ENCODE results near the gene DNMT3A. TPM values are rescaled to one million over a fixed set of nuclear protein-coding genes. Genes with fewer than 3 reads are reported as not detected.

DNMT3A gene
- total RNA-seq (24.5 and 27.4 TPM in 2 replicates), polyA plus RNA-seq (8.9 and 10.2 TPM in 2 replicates), polyA minus RNA-seq (21.9 and 25.5 TPM in 2 replicates)
- 13.4 TPM for total RNA-seq (2013)

DNA sequence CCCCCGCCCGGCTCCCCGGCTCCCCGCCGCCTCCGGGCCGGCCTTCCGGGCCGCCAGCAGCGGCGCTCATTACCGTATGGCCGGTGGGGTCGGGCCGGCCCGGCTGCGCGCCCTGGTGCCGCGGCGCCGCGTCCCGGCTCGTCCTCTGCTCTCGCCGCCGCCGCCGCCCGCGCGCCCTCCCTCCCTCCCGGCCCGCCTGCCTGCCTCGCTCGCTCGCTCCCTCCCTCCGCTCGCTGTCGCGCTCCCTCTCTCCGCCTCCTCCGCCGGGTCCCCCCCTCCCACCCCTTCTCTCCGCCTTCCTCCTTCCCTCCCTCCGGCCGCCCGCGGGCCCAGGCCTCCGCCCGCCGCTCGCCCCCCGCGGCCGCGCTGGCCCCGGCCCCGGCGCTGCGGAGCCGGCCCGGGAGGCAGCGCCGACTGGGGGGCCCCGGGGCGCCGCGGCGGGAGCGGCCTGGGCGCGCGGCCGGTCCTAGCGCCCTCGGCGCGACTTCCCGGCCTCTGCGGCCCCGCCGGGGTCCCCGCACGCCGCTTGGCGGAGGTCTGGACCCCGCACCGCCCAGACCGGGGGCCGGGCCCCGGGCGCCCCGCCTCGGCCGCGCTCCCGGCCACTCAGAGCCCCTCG lies at the start of gene DNMT3A:
DNMT3A (minus strand) TSS at position 173 of the 619 bp plus-strand sequence. CDS start 27,941 bp downstream, outside the sequence.
- CTCF ChIA-PET, result interaction anchor here (1.2 to 2.0 kb wide), 8 partner anchors 10 to 181 kb away, joined by 3 to 19 read pairs (median 4); no protein-coding TSS in a partner anchor
- peaks cover 25% of the 10 kb centered on the region for H3K4me1 Mint-ChIP-seq
- H3K9ac ChIP-seq (ENCODE audit: low read length), result peak within 1 kb of the TSS; percentile 64

More for the DNA sequence above, at the start of gene DNMT3A:
- ATAC-seq (ENCODE audit: low read depth), result peak; percentile 39
- Histone ChIP-seq H3K79me2 (ENCODE audit: control insufficient read depth, insufficient read depth, low read length) (peaks cover 20% of the 10 kb centered on the region), H3K36me3 (replicated peaks in 1 of 2; ENCODE audit: control extremely low read depth in 1 of 2, control insufficient read depth in 1 of 2, extremely low read depth in 1 of 2, insufficient read depth in 2 of 2, low read length in 1 of 2) (peaks cover 0 to 2% of the 10 kb centered on the region in 2 experiments), H3K9me3 (ENCODE audit: control extremely low read depth in 1 of 3, control insufficient read depth in 2 of 3, insufficient read depth in 1 of 3, low read length in 2 of 3) (no peaks in the 10 kb centered on the region), H3K4me1 (ENCODE audit: control insufficient read depth in 2 of 2, insufficient read depth in 2 of 2, low read length in 2 of 2) (peaks cover 8 to 10% of the 10 kb centered on the region in 2 donors), H3K27me3 (replicated peaks in 1 of 4; ENCODE audit: control extremely low read depth in 1 of 4, control insufficient read depth in 3 of 4, insufficient read depth in 4 of 4, low read length in 3 of 4) (peaks cover 0 to 4% (median 1%) of the 10 kb centered on the region in 4 experiments), H3K4me2 (replicated peaks; ENCODE audit: low read depth, low read length, poor library complexity, severe bottlenecking) (peak within 1 kb of the TSS; percentile 91), H4K20me1 (ENCODE audit: control insufficient read depth, insufficient read depth, low read length, poor library complexity, severe bottlenecking) (peaks cover 39% of the 10 kb centered on the region), H2AFZ (ENCODE audit: insufficient read depth, low read depth, low read length, poor library complexity, severe bottlenecking) (peak within 1 kb of the TSS; percentile 69), H3K4me3 (ENCODE audit: control extremely low read depth in 1 of 5, extremely low read depth in 1 of 5, insufficient read depth in 1 of 5, low read depth in 2 of 5, low read length in 4 of 5) (peak within 1 kb of the TSS in 4 of 5 experiments; percentile 37 to 70 (median 55)), H3K27ac (ENCODE audit: low read length in 2 of 2) (no peak within 1 kb of the TSS)
- under 1% methylated on average over 89 of the region's 100 CpGs for WGBS (ENCODE audit: insufficient coverage)
- no peaks in the 10 kb centered on the region for H3K27me3 Mint-ChIP-seq
- TF ChIP-seq EZH2 (IDR thresholded peaks at IDR 0.05; ENCODE audit: borderline replicate concordance, insufficient read depth, low read depth, low read length, poor library complexity, severe bottlenecking), result no peak
- TF ChIP-seq, protein P1, sequence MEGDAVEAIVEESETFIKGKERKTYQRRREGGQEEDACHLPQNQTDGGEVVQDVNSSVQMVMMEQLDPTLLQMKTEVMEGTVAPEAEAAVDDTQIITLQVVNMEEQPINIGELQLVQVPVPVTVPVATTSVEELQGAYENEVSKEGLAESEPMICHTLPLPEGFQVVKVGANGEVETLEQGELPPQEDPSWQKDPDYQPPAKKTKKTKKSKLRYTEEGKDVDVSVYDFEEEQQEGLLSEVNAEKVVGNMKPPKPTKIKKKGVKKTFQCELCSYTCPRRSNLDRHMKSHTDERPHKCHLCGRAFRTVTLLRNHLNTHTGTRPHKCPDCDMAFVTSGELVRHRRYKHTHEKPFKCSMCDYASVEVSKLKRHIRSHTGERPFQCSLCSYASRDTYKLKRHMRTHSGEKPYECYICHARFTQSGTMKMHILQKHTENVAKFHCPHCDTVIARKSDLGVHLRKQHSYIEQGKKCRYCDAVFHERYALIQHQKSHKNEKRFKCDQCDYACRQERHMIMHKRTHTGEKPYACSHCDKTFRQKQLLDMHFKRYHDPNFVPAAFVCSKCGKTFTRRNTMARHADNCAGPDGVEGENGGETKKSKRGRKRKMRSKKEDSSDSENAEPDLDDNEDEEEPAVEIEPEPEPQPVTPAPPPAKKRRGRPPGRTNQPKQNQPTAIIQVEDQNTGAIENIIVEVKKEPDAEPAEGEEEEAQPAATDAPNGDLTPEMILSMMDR (IDR thresholded peaks at IDR 0.05), result no peak
- no peaks in the 10 kb centered on the region for H3K9me3 Mint-ChIP-seq (ENCODE audit: insufficient read depth)
- H3K27ac Mint-ChIP-seq, result peak within 1 kb of the TSS; percentile 87
- intact Hi-C loops (cut with micrococcal nuclease), result loop anchor here (1.0 to 5.0 kb wide), 5 partner anchors 20 to 225 kb away; no protein-coding TSS in a partner anchor
- peak within 1 kb of the TSS; percentile 85 for H3K4me3 Mint-ChIP-seq
- DNase-seq, result peak; percentile 74
- POLR2A ChIA-PET, result no interaction called here

Measured in B cell (primary cell).